WI38 (cell line): ENCODE results near the gene ZNF563.

Experiments used
- H3K4me3 ChIP-seq: 2 replicates; pipeline ENCODE4 v1.5.1; 2011; ENCODE audit warnings: low read depth, mild to moderate bottlenecking, control low read depth, low read length
- TF ChIP-seq, protein P1 (sequence below): IDR thresholded peaks from 2 replicates; pipeline ENCODE4 v1.5.1; 2012; ENCODE audit warnings: low read depth, mild to moderate bottlenecking, control low read depth, low read length

Gene ZNF563

DNA sequence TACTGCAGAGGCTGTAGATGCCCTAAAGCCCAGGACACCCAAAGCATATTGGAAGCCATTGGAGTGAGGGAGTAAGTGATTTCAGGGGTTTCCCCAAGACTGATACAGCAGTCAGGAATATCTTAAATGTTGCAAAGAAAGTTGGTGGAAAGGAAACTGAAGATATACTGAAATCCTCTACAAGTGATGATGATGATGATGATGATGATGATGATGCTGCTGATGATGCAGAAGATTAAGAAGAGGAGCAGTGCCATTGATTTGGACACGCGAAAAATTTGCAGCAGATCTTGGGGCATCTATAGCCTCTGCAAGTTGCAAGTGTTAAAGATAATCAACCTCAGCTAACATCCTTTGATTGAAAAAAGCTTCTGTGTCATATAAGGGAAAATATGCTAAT lies 62.6 kb downstream of the ZNF563 start:
- TF ChIP-seq, protein P1, sequence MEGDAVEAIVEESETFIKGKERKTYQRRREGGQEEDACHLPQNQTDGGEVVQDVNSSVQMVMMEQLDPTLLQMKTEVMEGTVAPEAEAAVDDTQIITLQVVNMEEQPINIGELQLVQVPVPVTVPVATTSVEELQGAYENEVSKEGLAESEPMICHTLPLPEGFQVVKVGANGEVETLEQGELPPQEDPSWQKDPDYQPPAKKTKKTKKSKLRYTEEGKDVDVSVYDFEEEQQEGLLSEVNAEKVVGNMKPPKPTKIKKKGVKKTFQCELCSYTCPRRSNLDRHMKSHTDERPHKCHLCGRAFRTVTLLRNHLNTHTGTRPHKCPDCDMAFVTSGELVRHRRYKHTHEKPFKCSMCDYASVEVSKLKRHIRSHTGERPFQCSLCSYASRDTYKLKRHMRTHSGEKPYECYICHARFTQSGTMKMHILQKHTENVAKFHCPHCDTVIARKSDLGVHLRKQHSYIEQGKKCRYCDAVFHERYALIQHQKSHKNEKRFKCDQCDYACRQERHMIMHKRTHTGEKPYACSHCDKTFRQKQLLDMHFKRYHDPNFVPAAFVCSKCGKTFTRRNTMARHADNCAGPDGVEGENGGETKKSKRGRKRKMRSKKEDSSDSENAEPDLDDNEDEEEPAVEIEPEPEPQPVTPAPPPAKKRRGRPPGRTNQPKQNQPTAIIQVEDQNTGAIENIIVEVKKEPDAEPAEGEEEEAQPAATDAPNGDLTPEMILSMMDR, result no peak
- H3K4me3 ChIP-seq, result no peak overlapping the region
